Lower lobe of right lung (tissue), 2 donors: ENCODE measurements around the gene IDNK. TPM values are rescaled to one million over a fixed set of nuclear protein-coding genes. Genes with fewer than 3 reads are reported as not detected.

ENCODE experiments used
- ATAC-seq, 2 donors: fragments of 200-7000 bp; cut with Tn5 transposase; one replicate each; pipeline ENCODE4 v1.9.1; 2020 to 2022; ENCODE audit warnings: mild to moderate bottlenecking in 2 of 2, moderate library complexity in 2 of 2
- DNase-seq: peaks from one replicate; pipeline ENCODE4 v3.0.0-alpha.2; 2020
- H3K27ac ChIP-seq: fragments of 200-600 bp; one replicate; pipeline ENCODE4 v1.8.0; 2022
- H3K27me3 ChIP-seq: fragments of 200-600 bp; one replicate; pipeline ENCODE4 v1.8.0; 2022; ENCODE audit warnings: low read depth
- H3K36me3 ChIP-seq: fragments of 200-600 bp; one replicate; pipeline ENCODE4 v1.8.0; 2022; ENCODE audit warnings: mild to moderate bottlenecking
- H3K4me1 ChIP-seq: fragments of 200-600 bp; one replicate; pipeline ENCODE4 v1.8.0; 2022
- H3K4me3 ChIP-seq: fragments of 200-600 bp; one replicate; pipeline ENCODE4 v1.8.0; 2022; ENCODE audit warnings: mild to moderate bottlenecking
- H3K9me3 ChIP-seq: fragments of 200-600 bp; one replicate; pipeline ENCODE4 v1.8.0; 2022
- intact Hi-C: fragments of 100-400 bp; cut with DNase I; formaldehyde crosslinking; loops from one replicate; pipeline ENCODE4 v1.11.0; 2022
- total RNA-seq: library from RNA; stranded (reverse); fragmentation: NEBNext Ultra II Directional; extraction: Animal tissue kit (Norgen Biotek cat#: 25700); gene quantifications from one replicate; pipeline ENCODE4 v1.2.1, GENCODE V29; 2021
- TF ChIP-seq, protein P1 (sequence below): fragments of 200-600 bp; IDR thresholded peaks from one replicate; pipeline ENCODE4 v1.8.0; 2022; ENCODE audit warnings: antibody characterized with exemption, mild to moderate bottlenecking
- donor health status: DM: no; HTN: yes; CAD: no; lungs with severe emphysema.

IDNK gene
- total RNA-seq, 1 donor from 2014 or later = 4.2 TPM

GRCh38 chr9:83656032-83656680, 33.2 kb downstream of the IDNK start:
- ATAC-seq (no peak), DNase-seq (no peak)
- no peak overlapping the region for H3K27ac ChIP-seq
- TF ChIP-seq, protein P1, sequence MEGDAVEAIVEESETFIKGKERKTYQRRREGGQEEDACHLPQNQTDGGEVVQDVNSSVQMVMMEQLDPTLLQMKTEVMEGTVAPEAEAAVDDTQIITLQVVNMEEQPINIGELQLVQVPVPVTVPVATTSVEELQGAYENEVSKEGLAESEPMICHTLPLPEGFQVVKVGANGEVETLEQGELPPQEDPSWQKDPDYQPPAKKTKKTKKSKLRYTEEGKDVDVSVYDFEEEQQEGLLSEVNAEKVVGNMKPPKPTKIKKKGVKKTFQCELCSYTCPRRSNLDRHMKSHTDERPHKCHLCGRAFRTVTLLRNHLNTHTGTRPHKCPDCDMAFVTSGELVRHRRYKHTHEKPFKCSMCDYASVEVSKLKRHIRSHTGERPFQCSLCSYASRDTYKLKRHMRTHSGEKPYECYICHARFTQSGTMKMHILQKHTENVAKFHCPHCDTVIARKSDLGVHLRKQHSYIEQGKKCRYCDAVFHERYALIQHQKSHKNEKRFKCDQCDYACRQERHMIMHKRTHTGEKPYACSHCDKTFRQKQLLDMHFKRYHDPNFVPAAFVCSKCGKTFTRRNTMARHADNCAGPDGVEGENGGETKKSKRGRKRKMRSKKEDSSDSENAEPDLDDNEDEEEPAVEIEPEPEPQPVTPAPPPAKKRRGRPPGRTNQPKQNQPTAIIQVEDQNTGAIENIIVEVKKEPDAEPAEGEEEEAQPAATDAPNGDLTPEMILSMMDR = no peak
- intact Hi-C loops = no loop called here
- no peaks in the 10 kb centered on the region for H3K4me1 ChIP-seq
- peaks cover 95% of the 10 kb centered on the region for H3K36me3 ChIP-seq
- H3K27me3 ChIP-seq = no peaks in the 10 kb centered on the region
- H3K4me3 ChIP-seq = no peak overlapping the region
- H3K9me3 ChIP-seq = no peaks in the 10 kb centered on the region

DNA sequence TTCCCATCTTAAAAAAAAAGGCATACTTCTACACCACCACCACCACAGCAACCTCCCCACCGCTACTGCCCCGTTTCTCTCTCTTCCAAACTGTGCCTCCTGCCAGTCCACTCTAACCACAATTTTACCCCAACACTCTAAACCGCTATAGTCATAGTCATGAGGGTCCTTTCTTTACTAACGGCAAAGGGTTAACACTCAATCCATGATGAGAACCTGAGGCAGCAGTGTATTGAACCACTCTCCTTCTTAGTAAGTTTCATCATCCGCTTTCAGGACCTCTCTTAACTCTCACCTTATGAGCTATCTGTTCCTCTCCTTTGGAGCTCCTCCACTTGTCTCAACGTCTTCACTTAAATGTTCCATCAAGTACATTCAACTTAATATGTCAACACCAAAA, 34.0 kb downstream of the IDNK start:
- intact Hi-C loops = no loop called here
- ATAC-seq = no peak
- Histone ChIP-seq H3K4me3 (no peak overlapping the region), H3K9me3 (no peaks in the 10 kb centered on the region), H3K27ac (no peak overlapping the region), H3K36me3 (peaks cover 95% of the 10 kb centered on the region), H3K27me3 (no peaks in the 10 kb centered on the region), H3K4me1 (no peaks in the 10 kb centered on the region)
- TF ChIP-seq, protein P1 = no peak
- no peak for DNase-seq

DNA sequence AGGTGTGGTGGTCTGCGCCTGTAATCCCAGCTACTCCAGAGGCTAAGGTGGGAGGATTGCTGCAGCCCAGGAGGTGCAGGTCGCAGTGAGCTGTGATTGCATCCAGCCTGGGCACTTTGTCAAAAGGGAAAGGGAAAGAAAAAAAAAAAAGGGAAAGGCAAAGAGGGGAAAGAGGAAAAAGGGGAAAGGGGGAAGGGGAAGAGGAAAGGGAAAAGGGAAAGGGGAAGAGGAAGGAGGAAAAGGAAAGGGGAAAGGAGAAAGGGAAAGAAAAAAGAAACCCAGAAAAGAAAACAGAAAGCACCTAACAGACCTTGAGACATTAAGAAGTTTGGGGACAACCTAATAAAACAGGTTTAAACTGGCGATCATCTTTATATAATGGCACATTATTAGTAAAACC, 40.0 kb downstream of the IDNK start:
- no peak overlapping the region for H3K4me3 ChIP-seq
- intact Hi-C loops = no loop called here
- DNase-seq (no peak), ATAC-seq (no peak)
- peaks cover 80% of the 10 kb centered on the region for H3K36me3 ChIP-seq
- H3K9me3 ChIP-seq = no peaks in the 10 kb centered on the region
- peaks cover 13% of the 10 kb centered on the region for H3K4me1 ChIP-seq
- TF ChIP-seq, protein P1 = no peak
- no peaks in the 10 kb centered on the region for H3K27me3 ChIP-seq
- no peak overlapping the region for H3K27ac ChIP-seq

GRCh38 chr9:83665580-83666200, 42.7 kb downstream of the IDNK start:
- H3K36me3 ChIP-seq = peaks cover 71% of the 10 kb centered on the region
- no peak overlapping the region for H3K4me3 ChIP-seq
- H3K27ac ChIP-seq = peak overlapping the region; percentile 34
- DNase-seq (no peak), ATAC-seq (peak in 1 of 2 donors; percentile 48)
- TF ChIP-seq, protein P1 = no peak
- no peaks in the 10 kb centered on the region for H3K27me3 ChIP-seq
- H3K9me3 ChIP-seq = no peaks in the 10 kb centered on the region
- H3K4me1 ChIP-seq = peaks cover 13% of the 10 kb centered on the region
- intact Hi-C loops = no loop called here

- DNase-seq (no peak), ATAC-seq (no peak)
- Histone ChIP-seq H3K4me3 (no peak overlapping the region), H3K27me3 (no peaks in the 10 kb centered on the region), H3K4me1 (peaks cover 13% of the 10 kb centered on the region), H3K27ac (no peak overlapping the region), H3K36me3 (peaks cover 70% of the 10 kb centered on the region), H3K9me3 (no peaks in the 10 kb centered on the region)
- intact Hi-C loops = no loop called here
- TF ChIP-seq, protein P1 = no peak
Measured at GRCh38 chr9:83669067-83669466, 46.1 kb downstream of the IDNK start.
